ENCODE results near the gene PRDM10.
A peak's percentile ranks its signal among the peaks of the same experiment; 100 is the strongest.
"Not testable (repeated sequence)": the region's sequence is repeated elsewhere in the genome, so short reads cannot be mapped to it uniquely, and the experiment has no call there.

Gene PRDM10

GRCh38 chr11:129881570-129882170 lies 121.0 kb downstream of the PRDM10 start:
- DNase-seq: no peak

- DNase-seq: no peak
These were observed 122.3 kb downstream of the PRDM10 start for GRCh38 chr11:129880311-129880710.

GRCh38 chr11:129871914-129872313 lies 130.7 kb downstream of the PRDM10 start:
- DNase-seq: no peak

GRCh38 chr11:129868626-129869025 lies 134.0 kb downstream of the PRDM10 start:
- not testable (repeated sequence) for DNase-seq

- no peak for DNase-seq
These were observed 136.3 kb downstream of the PRDM10 start for GRCh38 chr11:129866311-129866710.

- no peak for DNase-seq
These were observed 136.9 kb downstream of the PRDM10 start for GRCh38 chr11:129865701-129866100.

GRCh38 chr11:129864811-129865210 lies 137.8 kb downstream of the PRDM10 start:
- DNase-seq: no peak

GRCh38 chr11:129861702-129862522 lies 140.7 kb downstream of the PRDM10 start:
- peak; percentile 73 for DNase-seq

- DNase-seq: no peak
These were observed 146.6 kb downstream of the PRDM10 start for GRCh38 chr11:129856036-129856435.

- no peak for DNase-seq
These were observed 147.5 kb downstream of the PRDM10 start for GRCh38 chr11:129855086-129855485.

GRCh38 chr11:129854232-129854805 lies 148.3 kb downstream of the PRDM10 start:
- no peak for DNase-seq

- no peak for DNase-seq
These were observed 149.0 kb downstream of the PRDM10 start for GRCh38 chr11:129853518-129854231.

GRCh38 chr11:129852125-129852740 lies 150.4 kb downstream of the PRDM10 start:
- DNase-seq: no peak

Measured in amniotic stem cell (primary cell).